Measurements from ENCODE around the gene AGTPBP1. TPM values are rescaled to one million over a fixed set of nuclear protein-coding genes. Genes with fewer than 3 reads are reported as not detected.

The AGTPBP1 gene
- total and polyA plus RNA-seq, 2 of the 8 experiments (the other 6 are each of a cell fraction or from before 2014, with no cell fraction given), result 13.4 to 65.2 TPM

DNA sequence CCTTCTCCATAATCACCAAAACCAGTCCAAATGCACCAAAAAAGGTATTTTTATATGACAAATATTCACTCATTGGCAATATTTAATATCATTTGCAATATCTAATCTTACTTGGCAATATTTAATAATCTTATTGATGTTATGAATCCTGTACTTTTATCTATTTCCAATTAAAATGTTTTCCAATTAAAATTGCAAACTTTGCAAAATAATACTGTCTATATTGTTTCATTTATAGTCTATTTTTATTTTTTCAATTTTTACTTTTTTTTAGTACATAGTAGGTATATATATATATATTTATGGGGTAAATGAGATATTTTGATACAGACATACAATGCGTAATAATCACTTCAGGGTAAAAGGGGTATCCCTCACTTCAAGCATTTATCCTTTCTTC, 109.9 kb downstream of the AGTPBP1 start:
- H3K23me2 ChIP-seq (ENCODE audit: low read depth, low read length), result no peaks in the 10 kb centered on the region
- H2AK5ac ChIP-seq (ENCODE audit: low read depth, low read length), result no peak overlapping the region
- H2BK12ac ChIP-seq (ENCODE audit: low read depth, low read length), result no peak overlapping the region
- no peak overlapping the region for H3K27ac ChIP-seq (ENCODE audit: low read depth, low read length)
- H4K5ac ChIP-seq (ENCODE audit: insufficient read length, low read depth, low read length), result no peak overlapping the region
- H3K79me1 ChIP-seq (ENCODE audit: low read depth, low read length), result no peaks in the 10 kb centered on the region
- no peak overlapping the region for H4K8ac ChIP-seq (ENCODE audit: extremely low read depth, insufficient read depth, low read length)
- no peaks in the 10 kb centered on the region for H3K27me3 ChIP-seq (replicated peaks in 1 of 4; ENCODE audit: control insufficient read depth in 3 of 4, extremely low read depth in 1 of 4, insufficient read depth in 3 of 4, low read length in 3 of 4)
- FAIRE-seq (no peak), DNase-seq (ENCODE audit: low read depth in 1 of 2, low spot score in 2 of 2) (no peak)
- no peak overlapping the region for H2BK20ac ChIP-seq (ENCODE audit: low read length)
- H3K56ac ChIP-seq (replicated peaks; ENCODE audit: insufficient read length, low read depth, low read length), result no peak overlapping the region
- H2BK5ac ChIP-seq (ENCODE audit: low read depth, low read length), result no peak overlapping the region
- no peak overlapping the region for H3K4me3 ChIP-seq (ENCODE audit: extremely low read depth in 1 of 4, insufficient read depth in 2 of 4, low read depth in 3 of 4, low read length in 4 of 4)
- H3K79me2 ChIP-seq (ENCODE audit: control insufficient read depth in 1 of 2, insufficient read depth in 2 of 2, low read length in 2 of 2), result no peaks in the 10 kb centered on the region
- H3K23ac ChIP-seq (ENCODE audit: insufficient read length), result no peak overlapping the region
- ChIA-PET POLR2A (ENCODE audit: partially characterized antibody) (no interaction called here), CTCF (ENCODE audit: partially characterized antibody) (no interaction called here)
- no peak overlapping the region for H2AFZ ChIP-seq (ENCODE audit: low read length)
- H3K18ac ChIP-seq (ENCODE audit: extremely low read depth, low read length), result no peak overlapping the region
- H4K91ac ChIP-seq (replicated peaks; ENCODE audit: insufficient read length, low read length), result no peak overlapping the region
- no peak overlapping the region for H3K4ac ChIP-seq (replicated peaks; ENCODE audit: insufficient read length, low read depth, low read length)
- no peak overlapping the region for H3K14ac ChIP-seq (ENCODE audit: insufficient read length)
- no peak overlapping the region for H3K4me2 ChIP-seq (ENCODE audit: insufficient read depth in 1 of 2, low read depth in 2 of 2, low read length in 2 of 2)
- H2BK120ac ChIP-seq (replicated peaks; ENCODE audit: low read depth, low read length), result no peak overlapping the region
- no peaks in the 10 kb centered on the region for H3K9me3 ChIP-seq (ENCODE audit: insufficient read depth in 2 of 2, low read depth in 1 of 2, low read length in 1 of 2)
- WGBS, 2 experiments (ENCODE audit: extremely low coverage in 1 of 2, insufficient coverage in 1 of 2, insufficient read length in 1 of 2, insufficient replicate concordance in 2 of 2, low coverage in 1 of 2, low lambda C conversion rate in 2 of 2, missing lambda C conversion rate in 1 of 2), result 100% methylated on average over 1 of the region's 1 CpG; no CpG with 5 or more reads in 1 of the 2 experiments
- no peak overlapping the region for H2BK15ac ChIP-seq (ENCODE audit: low read length)
- H3K4me1 ChIP-seq (replicated peaks in 1 of 4; ENCODE audit: control insufficient read depth in 3 of 4, insufficient read depth in 4 of 4, low read length in 3 of 4), result no peaks in the 10 kb centered on the region
- H3K36me3 ChIP-seq (ENCODE audit: control insufficient read depth in 2 of 4, insufficient read depth in 4 of 4, low read length in 3 of 4), result peaks cover 2 to 9% (median 3%) of the 10 kb centered on the region in 4 experiments; a peak in 6 of 8 replicates
- no peaks in the 10 kb centered on the region for H4K20me1 ChIP-seq (replicated peaks in 1 of 2; ENCODE audit: control insufficient read depth in 1 of 2, insufficient read depth in 2 of 2, low read length in 2 of 2)
- H3K9ac ChIP-seq (replicated peaks in 1 of 4; ENCODE audit: extremely low read depth in 1 of 4, low read depth in 3 of 4, low read length in 3 of 4), result no peak overlapping the region
- TF ChIP-seq JUND (IDR thresholded peaks at IDR 0.05; ENCODE audit: low read length) (no peak), CTBP2 (IDR thresholded peaks at IDR 0.05; ENCODE audit: borderline replicate concordance, insufficient read depth, insufficient read length, low read length) (no peak), BCL11A (IDR thresholded peaks at IDR 0.05; ENCODE audit: low read depth in 2 of 2, low read length in 2 of 2) (no peak), CHD2 (IDR thresholded peaks at IDR 0.05; ENCODE audit: low read length) (no peak), CEBPB (IDR thresholded peaks at IDR 0.05; ENCODE audit: low read depth, low read length) (no peak), TAF7 (optimal IDR thresholded peaks at IDR 0.05; ENCODE audit: borderline replicate concordance, low read depth, low read length) (no peak), SAP30 (IDR thresholded peaks at IDR 0.05; ENCODE audit: insufficient read depth, insufficient replicate concordance, low read length) (no peak), BACH1 (IDR thresholded peaks at IDR 0.05; ENCODE audit: low read length) (no peak), TCF12 (IDR thresholded peaks at IDR 0.05; ENCODE audit: low read depth, low read length) (no peak), KDM4A (IDR thresholded peaks at IDR 0.05; ENCODE audit: low read depth, low read length, severe bottlenecking) (no peak), KDM1A (IDR thresholded peaks at IDR 0.05; ENCODE audit: borderline replicate concordance, low read length) (no peak), POLR2A (IDR thresholded peaks at IDR 0.05; ENCODE audit: control extremely low read depth in 1 of 2, low read depth in 2 of 2, low read length in 2 of 2) (no peak), RNF2 (IDR thresholded peaks at IDR 0.05; ENCODE audit: borderline replicate concordance, low read depth, low read length, missing control alignments, poor library complexity, severe bottlenecking) (no peak), RFX5 (IDR thresholded peaks at IDR 0.05; ENCODE audit: borderline replicate concordance, low read depth, low read length) (no peak), SIX5 (IDR thresholded peaks at IDR 0.05; ENCODE audit: low read depth, low read length) (no peak), ASH2L (IDR thresholded peaks at IDR 0.05; ENCODE audit: low read length) (no peak)

All from H1 (cell line).